ENCODE measurements around the gene SHC2.
A peak's percentile ranks its signal among the peaks of the same experiment; 100 is the strongest.
"Not testable (repeated sequence)": the region's sequence is repeated elsewhere in the genome, so short reads cannot be mapped to it uniquely, and the experiment has no call there.

The SHC2 gene

DNA sequence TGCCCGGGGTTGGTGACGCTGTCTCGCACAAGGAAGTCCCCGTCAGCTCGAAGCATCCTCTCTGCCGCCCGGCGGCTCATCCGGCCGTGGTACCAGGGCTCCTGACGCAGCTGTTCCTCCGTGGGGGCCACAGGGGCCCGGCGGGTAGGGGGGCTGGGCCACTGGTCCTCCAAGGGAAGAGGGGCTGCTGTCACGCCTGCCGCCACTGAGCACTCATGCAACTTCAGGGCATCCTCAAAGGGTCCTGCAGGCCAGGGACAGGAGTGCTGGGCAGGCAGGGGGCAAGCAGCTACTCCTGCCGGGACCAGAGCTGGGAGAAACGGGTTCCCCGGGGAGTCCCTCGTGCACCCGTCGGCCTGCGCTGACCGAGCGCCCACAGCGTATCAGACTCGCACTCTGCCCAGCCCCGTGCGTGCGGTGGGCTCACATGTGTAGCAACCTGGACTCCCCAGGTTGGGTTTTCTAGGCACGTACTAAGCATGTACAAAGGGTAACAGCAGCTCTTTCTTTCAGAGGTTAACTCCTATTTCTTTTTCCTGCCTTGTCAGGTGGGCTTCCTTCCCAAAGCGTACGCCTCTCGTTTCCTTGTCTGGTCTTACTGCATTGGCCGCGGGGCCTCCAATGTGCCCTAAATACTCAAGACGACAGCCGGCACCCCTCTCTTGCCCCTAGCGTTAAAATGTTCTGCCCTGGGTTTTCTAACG, 38.5 kb downstream of the SHC2 start:
- no peak for DNase-seq

DNA sequence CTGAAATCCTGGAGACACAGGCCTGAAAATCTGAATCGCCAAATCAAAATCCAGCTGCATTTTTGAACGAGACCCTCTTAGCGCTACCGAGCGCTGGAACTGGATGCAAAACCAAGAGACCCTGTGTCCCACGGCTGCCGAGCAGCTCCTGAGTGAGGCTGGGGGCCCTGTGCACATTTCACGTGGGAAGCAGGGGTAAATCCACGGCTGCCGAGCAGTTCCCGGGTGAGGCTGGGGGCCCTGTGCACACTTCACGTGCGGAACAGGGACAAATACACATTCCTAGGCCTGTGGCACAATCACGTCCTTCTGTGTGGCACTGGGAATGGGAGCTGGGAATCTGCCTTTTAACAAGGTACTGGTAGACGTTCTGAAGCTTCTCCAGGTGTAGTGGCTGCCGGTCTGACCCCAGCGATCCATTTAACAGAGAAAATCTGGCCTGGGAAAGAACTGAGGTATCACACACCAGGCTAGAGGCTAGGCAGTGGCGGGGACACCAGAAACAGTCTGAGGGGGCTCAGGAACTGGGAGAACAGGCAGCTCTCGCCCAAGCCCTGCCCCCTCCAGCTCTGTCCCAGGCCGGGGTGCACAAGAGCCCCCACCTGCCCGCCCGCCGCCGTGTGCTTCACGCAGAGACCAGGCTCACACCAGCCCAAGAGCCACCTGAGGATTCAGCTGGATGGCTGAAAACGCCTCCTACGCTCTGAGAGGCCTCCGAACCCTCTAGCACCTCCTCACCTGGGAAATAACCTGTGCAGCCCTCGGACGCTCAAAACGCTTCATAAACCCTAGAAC, 40.9 kb downstream of the SHC2 start:
- no peak for DNase-seq

DNA sequence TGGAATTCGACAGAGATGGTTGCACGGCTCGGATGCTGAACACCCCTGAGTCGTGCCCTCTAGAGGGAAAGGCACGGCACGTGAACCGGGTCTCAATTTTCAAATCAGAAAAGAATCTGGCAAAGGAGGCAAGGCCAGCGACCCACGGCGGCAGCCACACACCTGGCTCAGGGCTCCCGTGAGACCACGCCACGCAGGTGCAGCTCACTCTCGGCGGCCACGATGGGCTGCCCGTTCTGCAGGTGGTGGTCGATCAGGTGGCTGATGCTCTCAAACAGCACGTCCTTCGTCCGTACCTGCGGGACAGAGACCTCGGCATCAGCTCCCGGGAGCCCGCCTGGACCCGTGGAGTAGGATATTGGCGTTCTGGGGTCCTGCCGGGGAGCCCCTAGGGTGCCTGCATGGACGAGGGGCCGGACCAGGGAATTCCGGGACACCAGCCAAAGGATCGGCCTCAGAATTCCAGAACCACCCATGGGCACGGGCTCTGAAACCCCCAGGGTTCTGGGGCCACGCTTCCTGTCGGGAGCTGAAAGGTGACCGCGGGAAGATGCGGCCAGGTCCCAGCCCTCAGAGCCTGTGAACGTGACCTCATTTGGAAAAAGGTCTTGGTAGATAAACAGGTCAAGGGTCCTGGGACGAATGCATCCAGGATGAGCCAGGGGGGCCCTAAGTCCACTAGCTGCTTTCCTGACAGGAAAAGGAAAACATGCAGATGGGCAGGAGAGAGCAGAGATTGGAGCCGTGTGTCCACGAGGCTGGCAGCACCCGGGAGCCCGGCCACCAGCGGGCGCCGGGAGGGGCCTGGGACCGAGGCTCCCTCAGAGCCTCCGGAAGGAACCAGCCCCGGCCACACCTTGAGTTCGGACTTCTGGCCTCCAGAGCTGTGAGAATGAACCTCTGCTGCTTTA, 41.8 kb downstream of the SHC2 start:
- DNase-seq = no peak

DNA sequence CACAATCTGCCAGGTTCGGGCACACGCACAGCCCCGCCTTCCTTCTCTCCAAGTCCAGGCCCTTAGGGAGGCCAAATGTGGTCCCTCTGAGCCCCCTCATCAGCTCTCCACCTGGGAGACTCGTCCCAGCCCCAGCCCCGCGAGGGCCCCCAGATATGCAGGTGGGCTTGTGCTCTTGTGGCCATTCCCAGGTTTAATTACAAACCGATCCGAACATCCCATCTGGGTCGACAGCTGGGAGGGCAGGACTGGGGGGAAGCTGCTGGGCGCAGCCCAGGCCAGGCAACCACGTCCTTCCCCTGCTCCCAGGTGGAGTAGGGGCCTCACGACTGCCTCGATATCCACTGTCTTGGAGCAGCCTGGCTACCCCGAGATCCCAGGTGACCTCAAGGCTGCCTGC, 44.4 kb downstream of the SHC2 start:
- no peak for DNase-seq

DNA sequence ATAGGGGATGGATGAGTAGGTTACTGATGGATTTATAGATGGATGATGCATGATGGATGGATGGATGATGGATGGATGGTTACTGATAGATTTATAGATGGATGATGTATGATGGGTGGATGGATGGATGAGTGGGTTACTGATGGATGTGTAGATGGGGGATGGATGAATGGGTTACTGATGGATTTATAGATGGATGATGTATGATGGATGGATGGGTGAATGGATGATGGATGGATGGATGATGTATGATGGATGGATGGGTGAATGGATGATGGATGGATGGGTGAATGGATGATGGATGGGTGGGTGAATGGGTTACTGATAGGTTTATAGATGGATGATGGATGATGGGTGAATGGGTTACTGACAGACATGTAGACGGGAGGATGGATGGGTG, 45.5 kb downstream of the SHC2 start:
- DNase-seq = no peak

DNA sequence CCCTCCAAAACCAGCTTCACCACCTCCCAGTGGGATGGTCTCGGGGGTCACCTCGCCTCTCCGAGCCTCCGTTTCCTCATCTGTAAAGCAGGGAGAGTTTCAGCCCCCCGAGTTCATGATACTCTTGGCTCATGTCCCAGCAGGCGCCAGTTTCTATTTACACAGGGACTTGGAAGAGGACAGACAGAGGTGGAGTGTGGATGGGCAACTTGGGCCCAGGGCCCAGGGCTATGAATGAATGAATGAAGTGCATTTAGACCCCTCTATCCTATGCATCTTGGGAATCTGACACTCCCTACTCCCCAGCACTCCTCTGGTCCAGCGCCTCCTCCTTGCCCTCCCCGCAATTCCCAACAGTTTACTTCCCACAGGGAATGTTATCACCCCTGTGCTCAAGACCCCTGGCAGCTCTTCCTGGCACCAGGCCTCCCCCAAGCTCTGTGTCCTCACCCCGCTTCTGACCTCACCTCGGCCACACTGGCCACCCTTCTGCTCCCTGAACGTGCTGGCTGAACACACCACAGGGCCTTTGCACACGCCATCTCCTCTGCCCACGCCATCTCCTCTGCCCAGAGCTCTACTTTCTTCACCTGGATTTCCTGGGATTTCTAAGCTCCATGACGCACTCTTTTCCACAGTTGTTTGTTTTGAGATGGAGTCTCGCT, 46.9 kb downstream of the SHC2 start:
- DNase-seq = peak; percentile 23

DNA sequence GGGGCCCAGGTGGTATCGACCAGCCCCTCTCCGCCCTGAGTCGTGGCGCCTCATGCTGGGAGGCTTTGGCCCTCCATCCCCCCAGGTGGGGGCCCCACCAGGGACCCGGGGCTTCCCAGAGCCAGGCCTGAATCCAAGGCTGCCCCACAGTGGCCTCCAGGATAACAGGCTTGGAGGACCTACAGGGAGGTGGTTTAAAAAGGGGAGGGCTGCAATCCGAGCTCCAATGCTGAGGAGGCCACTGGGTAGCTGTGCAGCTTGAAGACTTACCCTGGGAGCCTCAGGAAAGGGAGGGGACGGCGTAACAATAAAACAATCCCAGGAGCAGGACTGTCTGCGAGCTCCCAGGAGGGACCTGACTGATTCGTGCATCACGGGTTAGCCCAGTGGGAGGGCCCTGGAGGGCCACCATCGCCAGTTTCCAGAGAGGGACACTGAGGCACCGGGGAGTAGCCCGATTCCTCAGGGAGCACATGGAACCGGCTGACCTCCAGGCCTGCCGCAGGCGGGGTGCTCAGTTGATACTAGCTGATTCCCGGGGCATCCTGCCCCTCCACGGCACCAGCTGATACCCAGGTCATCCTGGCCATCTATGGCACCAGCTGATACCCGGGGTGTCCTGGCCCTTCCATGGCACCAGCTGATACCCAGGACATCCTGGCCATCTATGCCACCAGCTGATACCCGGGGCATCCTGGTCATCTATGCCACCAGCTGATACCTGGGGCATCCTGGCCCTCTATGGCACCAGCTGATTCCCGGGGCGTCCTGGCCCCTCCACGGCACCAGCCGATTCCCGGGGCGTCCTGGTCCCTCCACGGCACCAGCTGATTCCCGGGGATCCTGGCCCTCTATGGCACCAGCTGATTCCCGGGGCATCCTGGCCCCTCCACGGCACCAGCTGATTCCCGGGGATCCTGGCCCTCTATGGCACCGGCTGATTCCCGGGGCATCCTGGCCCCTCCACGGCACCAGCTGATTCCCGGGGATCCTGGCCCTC, 48.2 kb downstream of the SHC2 start:
- DNase-seq = peak; percentile 34

DNA sequence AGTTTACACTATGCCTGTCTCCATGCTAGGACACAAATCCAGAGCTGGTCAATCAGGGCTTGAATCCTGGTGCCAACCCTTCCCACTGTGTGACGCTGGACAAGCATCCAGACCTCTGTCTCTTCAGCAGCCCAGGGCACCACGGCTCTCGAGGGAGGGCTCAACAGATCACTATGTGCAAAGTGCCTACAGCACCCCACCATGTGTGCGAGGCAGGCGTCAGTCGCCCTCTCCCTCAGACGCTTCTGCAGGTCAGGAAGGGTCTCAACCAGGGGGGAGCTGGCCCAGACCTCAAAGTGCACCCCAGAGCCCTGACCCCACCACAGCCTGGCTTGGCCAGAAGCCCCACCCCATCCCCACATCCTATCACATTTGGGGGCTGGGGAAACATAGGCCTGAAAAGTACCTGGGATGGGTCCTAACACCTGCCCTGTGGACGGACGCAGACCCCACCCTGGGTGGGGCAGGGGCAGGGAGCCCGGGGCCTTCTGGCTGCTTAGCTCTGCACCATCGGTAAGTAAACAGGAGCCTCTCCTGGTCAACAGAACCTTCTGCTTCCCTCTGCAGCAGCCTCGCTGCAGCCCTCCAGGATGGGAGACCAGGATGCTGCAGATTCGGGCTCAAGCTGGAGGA, 49.0 kb downstream of the SHC2 start:
- no peak for DNase-seq

DNA sequence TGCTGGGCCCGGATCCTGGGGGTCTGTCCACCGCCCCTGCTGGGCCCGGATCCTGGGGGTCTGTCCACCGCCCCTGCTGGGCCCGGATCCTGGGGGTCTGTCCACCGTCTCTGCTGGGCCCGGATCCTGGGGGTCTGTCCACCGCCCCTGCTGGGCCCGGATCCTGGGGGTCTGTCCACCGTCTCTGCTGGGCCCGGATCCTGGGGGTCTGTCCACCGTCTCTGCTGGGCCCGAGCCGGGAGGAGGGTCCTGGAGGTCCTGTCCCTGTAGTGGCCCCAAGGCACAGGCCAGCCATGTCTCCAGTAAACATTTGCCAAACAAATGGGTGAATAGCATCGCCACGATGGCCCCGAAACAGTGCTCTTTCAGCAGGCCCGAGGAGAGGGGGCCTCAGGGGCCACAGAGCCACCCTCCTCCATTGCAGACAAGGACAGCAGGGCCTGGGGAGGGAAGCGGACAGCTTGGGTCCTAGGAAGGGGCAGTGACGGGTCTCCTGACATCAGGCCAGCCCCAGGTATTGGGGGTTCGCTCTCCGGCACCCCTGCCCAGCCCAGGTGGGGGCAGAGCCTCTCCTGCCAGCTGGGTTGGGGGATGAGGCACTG, 49.6 kb downstream of the SHC2 start:
- DNase-seq = not testable (repeated sequence)

DNA sequence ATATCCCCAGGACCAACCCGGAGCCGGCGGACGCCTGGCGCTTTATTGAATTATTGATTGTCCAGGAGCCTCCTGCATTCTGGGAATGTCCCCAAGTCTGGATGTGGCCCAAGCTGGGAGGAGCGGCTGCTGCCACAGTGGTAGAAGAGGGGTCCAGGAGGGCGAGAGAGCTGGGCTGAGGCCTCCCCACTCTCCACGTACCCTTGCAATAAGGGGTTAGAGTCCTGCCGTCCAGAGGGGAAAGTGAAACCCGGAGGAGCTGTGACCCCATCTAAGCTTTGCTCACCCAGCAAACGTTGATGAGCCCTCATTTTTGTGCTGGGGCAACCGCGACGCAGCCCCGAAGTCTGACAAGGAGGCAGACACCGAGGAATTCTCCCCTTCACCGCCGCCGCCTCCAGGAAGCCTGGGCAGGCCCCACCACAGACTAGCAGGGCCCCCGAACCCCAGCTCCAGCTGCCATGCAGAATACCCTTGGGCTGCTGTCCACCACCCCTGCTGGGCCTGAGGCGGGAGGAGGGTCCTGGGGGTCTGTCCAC, 50.5 kb downstream of the SHC2 start:
- DNase-seq = no peak

DNA sequence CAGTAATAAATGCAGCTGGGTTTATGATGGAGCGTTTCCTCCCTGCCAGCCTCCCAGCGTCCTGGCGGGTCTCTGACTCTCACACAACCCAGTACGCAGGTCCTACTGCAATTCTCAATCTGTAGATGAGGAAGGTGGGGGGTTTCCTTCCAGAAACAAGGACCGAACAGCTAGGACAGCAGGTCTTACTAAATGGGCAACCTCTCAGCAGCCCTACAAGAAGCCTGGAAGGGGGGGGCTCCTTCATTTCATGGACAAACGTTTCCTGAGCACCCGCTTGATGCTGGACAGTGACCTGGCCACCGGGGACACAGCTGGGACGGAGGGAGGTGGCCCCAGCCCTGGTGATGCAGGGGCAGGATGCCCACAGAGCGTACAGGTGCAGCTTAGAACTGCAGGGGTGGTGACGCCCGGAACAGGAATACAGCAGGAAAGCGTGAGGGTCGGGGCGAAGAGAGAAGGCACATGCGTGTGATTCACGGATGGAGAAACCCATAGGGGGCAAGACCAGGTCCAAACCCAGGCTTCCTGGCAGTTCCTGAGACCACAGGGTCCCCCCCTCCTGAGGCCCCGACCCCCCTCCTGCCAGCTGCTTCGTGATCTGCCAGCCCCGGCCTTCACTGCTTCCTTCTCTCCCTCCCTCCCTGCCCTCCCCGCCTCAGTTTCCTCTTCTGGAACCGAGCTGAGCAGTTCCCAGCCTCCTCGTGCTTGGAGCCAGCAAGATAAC, 51.2 kb downstream of the SHC2 start:
- DNase-seq = peak; percentile 49

DNA sequence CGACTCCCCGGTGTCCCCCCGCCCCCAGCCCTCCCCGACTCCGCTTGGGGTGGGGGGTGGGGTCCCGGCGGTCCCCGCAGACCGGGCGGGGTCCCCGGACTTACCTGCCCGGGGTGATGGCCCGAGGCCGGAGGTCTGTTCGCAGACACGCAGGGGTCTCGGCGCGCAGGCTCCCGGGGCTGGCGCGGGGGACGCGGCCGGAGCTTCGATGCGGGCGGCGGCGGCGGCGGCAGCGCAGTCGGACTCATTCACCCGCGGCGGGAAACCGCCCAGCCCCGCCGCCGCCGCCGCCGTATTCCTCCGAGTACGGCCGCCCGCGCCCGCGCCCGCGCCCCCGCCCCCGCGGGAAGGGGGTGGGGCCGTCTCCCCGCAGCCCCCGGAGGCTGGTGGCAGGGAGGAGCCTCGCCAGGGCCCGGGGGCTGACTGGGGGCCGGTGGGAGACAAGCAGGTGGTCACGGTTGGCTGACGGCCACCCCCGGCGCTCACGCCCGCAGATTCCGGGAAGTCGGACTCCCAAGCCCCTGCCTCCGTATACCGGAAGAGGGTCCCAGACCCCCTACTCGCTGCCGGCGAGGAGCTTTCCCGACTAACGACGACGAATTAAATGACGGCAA, 51.8 kb downstream of the SHC2 start, which contains the start of gene C2CD4C:
TSS of gene C2CD4C (minus strand) at position 246 of the 614 bp plus-strand sequence. CDS start 786 bp downstream, outside the sequence.
- DNase-seq = peak; percentile 41

DNA sequence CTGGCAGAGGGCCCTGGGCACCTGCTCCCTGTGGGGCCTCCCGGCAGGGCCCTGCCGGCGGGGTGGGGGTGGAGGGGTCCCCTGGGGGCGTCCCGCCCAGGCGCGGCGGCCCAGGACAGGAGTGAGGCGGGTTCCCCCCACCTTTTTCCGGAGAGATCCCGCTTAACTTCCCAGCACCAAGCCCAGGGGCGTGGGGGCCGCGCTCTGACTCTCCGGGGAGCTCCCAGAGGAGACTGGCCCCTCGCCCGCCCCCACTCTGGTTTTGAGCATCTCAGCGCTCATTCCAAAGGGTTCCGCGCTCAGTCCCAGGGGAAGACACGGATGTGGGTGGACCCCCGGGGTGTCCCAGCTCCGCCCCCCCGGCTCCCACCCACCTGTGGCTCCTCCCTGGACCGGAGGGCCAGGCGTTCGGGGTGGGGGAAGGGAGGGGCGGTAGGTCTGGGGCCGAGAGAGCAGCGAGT, 52.4 kb downstream of the SHC2 start:
- peak; percentile 51 for DNase-seq

DNA sequence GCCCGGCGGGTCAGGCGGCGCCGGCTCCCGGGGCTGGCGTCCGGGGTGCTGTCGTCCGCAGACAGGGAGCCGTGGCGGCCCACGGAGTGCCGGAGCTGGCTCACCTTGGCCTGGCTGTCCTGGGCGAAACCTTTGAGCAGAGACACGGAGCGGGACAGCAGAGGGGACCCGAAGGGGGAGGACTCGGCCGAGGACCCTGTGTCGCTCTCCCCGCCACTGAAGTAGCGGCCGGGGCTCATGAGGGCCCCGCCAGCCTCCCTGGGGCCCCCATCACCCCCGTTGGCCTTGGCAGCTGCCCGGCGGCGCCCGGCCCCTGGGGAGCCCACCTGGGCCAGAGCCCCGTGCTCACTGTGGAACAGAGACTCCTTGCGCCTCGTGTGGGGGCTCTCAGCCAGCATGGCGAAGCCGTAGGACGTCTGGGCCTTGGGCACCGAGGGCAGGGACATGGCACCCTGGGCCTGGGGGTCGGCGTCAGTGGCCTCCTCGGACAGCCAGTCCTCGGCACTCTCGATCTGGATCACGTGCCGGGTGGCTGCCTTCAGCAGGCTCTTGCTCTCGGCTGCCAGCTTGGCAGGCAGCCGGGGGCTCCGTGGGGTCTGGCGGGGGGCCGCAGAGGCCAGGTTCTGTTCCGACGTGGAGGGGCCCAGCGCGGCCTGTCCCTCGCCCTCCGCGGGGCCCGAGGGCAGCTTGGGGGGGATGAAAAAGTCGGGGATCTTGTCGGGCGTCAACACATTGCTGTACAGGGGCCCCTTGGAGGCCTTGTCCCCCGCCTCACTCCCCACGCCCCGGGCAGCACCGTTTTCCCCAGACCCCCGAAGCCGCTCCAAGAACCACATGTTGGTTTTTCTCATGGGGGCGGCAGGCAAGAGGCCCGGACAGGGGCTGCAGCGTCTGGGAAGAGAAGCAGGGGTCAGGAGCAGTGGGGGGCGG, 53.1 kb downstream of the SHC2 start:
- no peak for DNase-seq

DNA sequence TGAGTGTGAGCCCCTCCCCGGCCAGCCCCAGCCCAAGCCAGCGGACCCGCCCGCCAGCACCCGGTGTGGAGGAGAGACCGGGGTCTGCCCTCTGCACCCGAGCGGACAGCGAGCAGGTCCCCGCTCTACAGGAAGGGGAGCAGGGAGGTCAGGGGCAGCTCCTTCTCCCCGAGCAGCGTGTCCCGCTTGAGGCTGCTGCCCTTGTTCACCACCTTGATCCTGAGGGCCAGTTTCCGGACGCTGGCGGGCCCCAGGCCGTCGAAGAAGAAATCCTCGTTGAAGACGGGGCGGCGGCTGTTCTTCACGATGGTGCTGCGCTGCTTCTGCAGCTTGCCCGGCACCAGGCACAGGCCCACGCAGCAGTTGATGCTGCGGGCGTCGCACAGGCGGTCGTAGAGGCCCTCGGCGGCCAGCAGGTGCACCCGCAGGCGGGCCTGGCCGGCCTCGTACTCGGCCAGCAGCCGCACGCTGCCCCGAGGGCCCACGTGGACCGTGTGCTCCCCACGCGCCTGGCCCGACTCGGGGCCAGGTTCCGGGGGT, 53.8 kb downstream of the SHC2 start:
- DNase-seq = no peak

DNA sequence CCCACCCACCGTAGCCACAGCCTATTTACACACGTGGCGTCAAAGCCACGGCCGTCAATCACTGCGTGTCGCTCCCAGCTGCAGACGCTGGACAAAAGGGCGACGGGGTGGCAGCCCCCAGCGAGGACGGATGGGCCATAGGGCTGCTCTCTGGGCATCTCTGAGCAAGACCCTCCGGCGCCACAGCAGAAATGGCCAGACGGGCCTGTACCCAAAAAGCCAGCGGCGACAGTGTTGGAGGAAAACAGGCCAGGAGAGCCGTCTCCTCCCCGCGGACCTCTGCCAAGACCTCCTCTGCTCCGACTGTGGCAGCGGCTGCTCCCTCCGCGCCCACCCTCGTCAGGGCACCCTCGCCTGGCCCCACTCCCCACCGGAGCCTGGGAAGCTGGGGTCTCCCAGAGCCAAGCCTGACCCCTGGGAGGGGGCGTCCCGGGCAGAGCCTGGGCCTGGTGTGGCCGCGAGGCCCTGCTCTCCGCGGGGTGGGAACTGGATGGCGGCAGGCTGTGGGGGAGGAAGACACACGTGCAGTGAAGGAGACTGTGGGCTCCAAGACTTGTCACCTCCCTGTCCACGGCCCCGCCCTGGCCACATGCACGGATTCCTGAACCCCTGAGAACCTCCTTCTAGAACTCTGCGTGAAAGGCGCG, 54.6 kb downstream of the SHC2 start:
- no peak for DNase-seq
